ENCODE data around the gene TELO2.

GRCh38 chr16:1543085-1543896 is 50.1 kb downstream of the TELO2 start:
- no peak for TF ChIP-seq POLR2A (IDR thresholded peaks at IDR 0.05; ENCODE audit: low read depth, low read length)
- TF ChIP-seq TAF1 (IDR thresholded peaks at IDR 0.05; ENCODE audit: borderline replicate concordance, low read depth, low read length), result no peak
- TF ChIP-seq POLR2AphosphoS5 (IDR thresholded peaks at IDR 0.05; ENCODE audit: low read depth, low read length), result no peak

All from GM12892 (cell line).